Activated CD8-positive, alpha-beta T cell treated with anti-CD3 and anti-CD28 coated beads for 36 hours (primary cell): ENCODE measurements around the gene MORF4L1. TPM values are rescaled to one million over a fixed set of nuclear protein-coding genes. Genes with fewer than 3 reads are reported as not detected.

Experiments
- ATAC-seq: fragments of 200-7000 bp; cut with Tn5 transposase; one replicate; pipeline ENCODE4 v1.10.0; 2021; ENCODE audit warnings: mild to moderate bottlenecking, moderate library complexity
- CTCF ChIA-PET: fragments of 350-600 bp; sonication (Branson Sonifier 250); formaldehyde crosslinking; loops from one replicate; lab custom pipeline; 2021; ENCODE audit warnings: antibody characterized with exemption; lab: Charles Lee
- POLR2A ChIA-PET: fragments of 350-600 bp; sonication (Branson Sonifier 250); formaldehyde crosslinking; loops from one replicate; lab custom pipeline; 2021; ENCODE audit warnings: antibody characterized with exemption; lab: Charles Lee
- DNase-seq: peaks from one replicate; pipeline ENCODE4 v3.0.0-alpha.2; 2020
- H3K27ac Mint-ChIP-seq: one replicate; pipeline ENCODE4 v1.8.0; 2021; ENCODE audit warnings: mild to moderate bottlenecking, mixed read lengths
- H3K27me3 Mint-ChIP-seq: one replicate; pipeline ENCODE4 v1.8.0; 2021; ENCODE audit warnings: mixed read lengths
- H3K36me3 Mint-ChIP-seq: one replicate; pipeline ENCODE4 v1.8.0; 2021; ENCODE audit warnings: low read depth, mixed read lengths
- H3K4me1 Mint-ChIP-seq: one replicate; pipeline ENCODE4 v1.8.0; 2021; ENCODE audit warnings: low read depth, mixed read lengths
- H3K4me3 Mint-ChIP-seq: one replicate; pipeline ENCODE4 v1.8.0; 2021; ENCODE audit warnings: mild to moderate bottlenecking, moderate library complexity, mixed read lengths
- H3K9me3 Mint-ChIP-seq: one replicate; pipeline ENCODE4 v1.8.0; 2021; ENCODE audit warnings: mixed read lengths
- intact Hi-C: fragments of 100-400 bp; cut with micrococcal nuclease; formaldehyde crosslinking; loops from one replicate; pipeline ENCODE4 v1.10.0; 2022
- total RNA-seq, 2 experiments: library from RNA; stranded (reverse); gene quantifications; one replicate each; pipeline ENCODE4 v1.2.3, GENCODE V29; 2021
- TF ChIP-seq, protein P1 (sequence below): fragments of 200-600 bp; IDR thresholded peaks from one replicate; pipeline ENCODE4 v1.8.0; 2022; ENCODE audit warnings: antibody characterized with exemption, mild to moderate bottlenecking

MORF4L1 gene
- total RNA-seq, 2 experiments from 2014 or later: 236 to 247 TPM

DNA sequence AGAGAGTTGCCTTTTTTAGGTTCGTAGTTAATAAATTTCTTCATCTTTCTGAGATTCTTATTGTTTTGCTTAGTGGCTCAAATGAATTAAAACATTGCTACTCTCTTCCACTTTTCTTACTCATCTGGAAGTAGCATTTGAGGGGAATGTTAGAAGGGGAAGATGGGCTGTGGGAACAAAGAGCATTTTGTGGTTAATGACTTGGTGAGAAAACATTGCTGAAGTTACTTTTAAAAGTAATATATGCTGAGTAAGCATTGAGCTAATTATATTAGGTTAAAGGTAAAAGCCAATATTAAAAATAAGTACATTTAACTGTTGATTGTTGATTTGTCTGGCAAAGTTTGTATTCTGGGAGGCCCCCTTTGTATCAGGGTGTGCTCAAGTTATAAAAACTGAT, 5.7 kb downstream of the MORF4L1 start:
- DNase-seq (no peak), ATAC-seq (no peak)
- ChIA-PET CTCF (interaction anchor here (1.1 kb wide), 1 partner anchor 121 kb away, joined by 3 read pairs; no protein-coding TSS in a partner anchor), POLR2A (no interaction called here)
- TF ChIP-seq, protein P1, sequence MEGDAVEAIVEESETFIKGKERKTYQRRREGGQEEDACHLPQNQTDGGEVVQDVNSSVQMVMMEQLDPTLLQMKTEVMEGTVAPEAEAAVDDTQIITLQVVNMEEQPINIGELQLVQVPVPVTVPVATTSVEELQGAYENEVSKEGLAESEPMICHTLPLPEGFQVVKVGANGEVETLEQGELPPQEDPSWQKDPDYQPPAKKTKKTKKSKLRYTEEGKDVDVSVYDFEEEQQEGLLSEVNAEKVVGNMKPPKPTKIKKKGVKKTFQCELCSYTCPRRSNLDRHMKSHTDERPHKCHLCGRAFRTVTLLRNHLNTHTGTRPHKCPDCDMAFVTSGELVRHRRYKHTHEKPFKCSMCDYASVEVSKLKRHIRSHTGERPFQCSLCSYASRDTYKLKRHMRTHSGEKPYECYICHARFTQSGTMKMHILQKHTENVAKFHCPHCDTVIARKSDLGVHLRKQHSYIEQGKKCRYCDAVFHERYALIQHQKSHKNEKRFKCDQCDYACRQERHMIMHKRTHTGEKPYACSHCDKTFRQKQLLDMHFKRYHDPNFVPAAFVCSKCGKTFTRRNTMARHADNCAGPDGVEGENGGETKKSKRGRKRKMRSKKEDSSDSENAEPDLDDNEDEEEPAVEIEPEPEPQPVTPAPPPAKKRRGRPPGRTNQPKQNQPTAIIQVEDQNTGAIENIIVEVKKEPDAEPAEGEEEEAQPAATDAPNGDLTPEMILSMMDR: no peak
- intact Hi-C loops: no loop called here
- Mint-ChIP-seq H3K27ac (peak overlapping the region; percentile 58), H3K27me3 (no peaks in the 10 kb centered on the region), H3K4me3 (peak overlapping the region; percentile 37), H3K36me3 (peaks cover 59% of the 10 kb centered on the region), H3K4me1 (peaks cover 65% of the 10 kb centered on the region), H3K9me3 (no peaks in the 10 kb centered on the region)

DNA sequence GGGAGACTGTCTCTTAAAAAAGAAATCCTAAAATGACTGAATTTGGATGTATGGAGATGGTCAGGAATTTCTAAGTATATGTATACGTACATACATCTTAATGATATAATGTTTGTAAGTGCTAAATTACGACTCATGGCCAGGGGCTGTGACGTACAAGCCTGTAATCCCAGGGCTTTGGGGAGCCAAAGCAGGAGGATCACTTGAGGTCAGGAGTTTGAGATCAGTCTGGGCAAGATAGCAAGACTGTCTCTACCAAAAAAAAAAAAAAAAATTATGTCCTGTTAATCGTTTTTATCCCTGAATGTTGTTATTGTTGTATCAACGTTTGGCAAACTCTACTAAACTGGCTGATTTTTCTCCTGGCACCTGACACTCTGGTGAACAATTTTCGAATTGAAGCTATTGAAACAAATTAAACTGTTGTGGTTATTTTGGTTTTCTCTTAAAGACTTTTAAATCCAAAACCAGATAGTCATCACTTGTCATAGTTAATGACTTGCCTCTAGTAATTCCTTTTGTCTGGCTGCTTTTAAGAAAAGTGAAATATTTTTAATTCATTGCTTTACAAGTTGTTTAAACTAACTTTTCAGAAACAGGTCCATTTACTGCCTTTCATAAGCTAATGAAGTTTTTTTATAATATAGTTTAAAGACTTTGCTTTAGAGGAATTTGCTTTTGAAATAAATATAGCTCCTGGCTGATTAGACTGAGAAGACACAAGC, 7.0 kb downstream of the MORF4L1 start:
- H3K36me3 Mint-ChIP-seq: peaks cover 56% of the 10 kb centered on the region
- intact Hi-C loops: no loop called here

DNA sequence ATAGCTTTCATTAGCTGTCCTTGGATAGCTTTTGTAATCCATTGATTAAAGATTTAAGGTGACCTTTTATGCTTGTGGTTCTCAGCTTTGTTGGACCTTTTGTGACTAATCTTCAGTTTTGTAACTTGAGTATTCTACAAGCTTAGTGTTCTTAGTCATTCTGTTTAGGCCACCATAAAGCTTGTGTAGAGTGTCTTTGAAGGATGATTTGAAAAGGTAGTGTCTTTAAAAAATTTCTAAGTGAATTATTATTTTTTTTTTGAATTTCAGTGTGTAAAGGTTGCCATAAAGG, 7.5 kb downstream of the MORF4L1 start:
- Mint-ChIP-seq H3K4me1 (peaks cover 68% of the 10 kb centered on the region), H3K36me3 (peaks cover 56% of the 10 kb centered on the region), H3K27me3 (no peaks in the 10 kb centered on the region), H3K9me3 (no peaks in the 10 kb centered on the region), H3K27ac (peak overlapping the region; percentile 65), H3K4me3 (no peak overlapping the region)
- DNase-seq: no peak
- POLR2A ChIA-PET: interaction anchor here (0.7 to 0.9 kb wide), 2 partner anchors 17 to 289 kb away, joined by 3 read pairs; no protein-coding TSS in a partner anchor
- TF ChIP-seq, protein P1: no peak
- intact Hi-C loops: no loop called here
- ATAC-seq: peak; percentile 70
- CTCF ChIA-PET: interaction anchor here (0.7 to 1.4 kb wide), 5 partner anchors 11 to 129 kb away, joined by 4 to 8 read pairs (median 6); no protein-coding TSS in a partner anchor

More for the DNA sequence above, 7.0 kb downstream of the MORF4L1 start:
- CTCF ChIA-PET: interaction anchor here (0.7 to 1.4 kb wide), 5 partner anchors 12 to 128 kb away, joined by 4 to 8 read pairs (median 6); no protein-coding TSS in a partner anchor
- POLR2A ChIA-PET: interaction anchor here (0.7 to 0.9 kb wide), 2 partner anchors 18 to 290 kb away, joined by 3 read pairs; no protein-coding TSS in a partner anchor
- Mint-ChIP-seq H3K4me1 (peaks cover 68% of the 10 kb centered on the region), H3K4me3 (no peak overlapping the region), H3K9me3 (no peaks in the 10 kb centered on the region), H3K27ac (peak overlapping the region; percentile 65), H3K27me3 (no peaks in the 10 kb centered on the region)
- ATAC-seq (no peak), DNase-seq (no peak)
- TF ChIP-seq, protein P1: no peak

DNA sequence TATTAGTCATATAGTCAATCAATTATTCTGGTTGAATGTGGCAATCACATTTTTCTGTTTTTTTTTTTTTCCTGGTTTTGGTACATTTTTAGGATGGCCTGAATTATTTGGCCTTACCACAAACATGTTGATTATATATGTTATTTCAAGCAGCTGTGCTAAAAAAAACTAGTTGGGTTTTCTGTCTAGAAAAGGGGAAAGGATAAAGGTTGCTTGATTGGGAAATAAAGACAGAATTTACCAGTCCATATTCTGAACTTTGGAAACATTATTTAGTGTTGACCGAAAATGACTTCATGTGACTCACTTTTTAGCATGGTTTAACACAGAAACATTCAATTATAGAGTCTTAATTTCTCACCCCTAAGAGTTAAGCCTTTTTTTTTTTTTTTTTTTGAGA, 8.1 kb downstream of the MORF4L1 start:
- TF ChIP-seq, protein P1: no peak
- no peak for ATAC-seq
- Mint-ChIP-seq H3K9me3 (no peaks in the 10 kb centered on the region), H3K36me3 (peaks cover 56% of the 10 kb centered on the region), H3K4me3 (no peak overlapping the region), H3K27me3 (no peaks in the 10 kb centered on the region), H3K4me1 (peaks cover 67% of the 10 kb centered on the region), H3K27ac (no peak overlapping the region)
- CTCF ChIA-PET: interaction anchor here (1.0 to 2.0 kb wide), 4 partner anchors 11 to 130 kb away, joined by 4 to 8 read pairs (median 6); no protein-coding TSS in a partner anchor
- no peak for DNase-seq
- intact Hi-C loops: no loop called here
- POLR2A ChIA-PET: interaction anchor here (2.9 kb wide), 1 partner anchor 7 kb away, joined by 17 read pairs; no protein-coding TSS in a partner anchor

DNA sequence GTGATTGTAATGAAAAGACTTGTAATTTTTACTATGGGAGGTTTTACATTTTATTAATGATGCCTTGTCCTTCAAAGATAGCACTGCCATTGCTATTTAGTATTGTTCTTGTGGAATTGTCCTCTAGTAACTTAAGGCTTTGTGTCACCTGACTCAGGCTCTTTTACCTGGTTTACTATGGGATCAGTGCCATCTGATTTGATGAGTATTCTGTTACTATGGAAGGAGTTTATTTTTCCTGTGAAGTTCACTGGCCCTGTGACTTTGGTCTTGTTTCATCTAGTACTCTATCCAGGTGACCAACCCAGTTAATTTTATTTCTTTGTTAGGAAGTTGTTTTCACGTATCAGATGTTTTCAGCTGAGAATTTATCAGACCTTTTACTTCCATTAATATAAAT, 9.0 kb downstream of the MORF4L1 start:
- intact Hi-C loops: no loop called here
- ChIA-PET CTCF (interaction anchor here (1.1 to 2.0 kb wide), 2 partner anchors 10 to 70 kb away, joined by 3 to 4 read pairs; no protein-coding TSS in a partner anchor), POLR2A (interaction anchor here (2.9 kb wide), 1 partner anchor 8 kb away, joined by 17 read pairs; no protein-coding TSS in a partner anchor)
- H3K36me3 Mint-ChIP-seq: peaks cover 57% of the 10 kb centered on the region
- no peak for ATAC-seq
- no peaks in the 10 kb centered on the region for H3K27me3 Mint-ChIP-seq
- peaks cover 62% of the 10 kb centered on the region for H3K4me1 Mint-ChIP-seq
- H3K4me3 Mint-ChIP-seq: no peak overlapping the region
- peak overlapping the region; percentile 38 for H3K27ac Mint-ChIP-seq
- TF ChIP-seq, protein P1: no peak
- no peak for DNase-seq
- no peaks in the 10 kb centered on the region for H3K9me3 Mint-ChIP-seq
